OCI-LY1 (cell line): ENCODE measurements around the gene BTBD16.

Experiments
- H2AFZ ChIP-seq: fragments of 200-600 bp; sonication (generic), shearing (Covaris generic); 2 replicates; pipeline ENCODE4 v1.6.0; 2014; ENCODE audit warnings: antibody characterized with exemption, mild to moderate bottlenecking, low read length
- H3F3A ChIP-seq: fragments of 200-600 bp; sonication (generic), shearing (Covaris generic); 2 replicates; pipeline ENCODE4 v1.6.0; 2014; ENCODE audit warnings: mild to moderate bottlenecking, antibody characterized with exemption, low read length, moderate library complexity; ENCODE audit not compliant: insufficient read depth
- H3K27ac ChIP-seq: fragments of 200-600 bp; sonication (generic); 2 replicates; pipeline ENCODE4 v1.5.1; 2014; ENCODE audit warnings: low read length, mixed run types, mild to moderate bottlenecking, low read depth; ENCODE audit not compliant: poor library complexity, severe bottlenecking
- H3K27me3 ChIP-seq: fragments of 200-600 bp; sonication (generic); 2 replicates; pipeline ENCODE4 v1.6.0; 2014; ENCODE audit warnings: antibody characterized with exemption, mild to moderate bottlenecking, low read length, moderate library complexity; ENCODE audit not compliant: insufficient read depth
- H3K36me3 ChIP-seq: fragments of 200-600 bp; sonication (generic); 2 replicates; pipeline ENCODE4 v1.6.1; 2014; ENCODE audit warnings: mild to moderate bottlenecking, antibody characterized with exemption, low read length, moderate library complexity, mixed read lengths; ENCODE audit not compliant: insufficient read depth
- H3K4me1 ChIP-seq: fragments of 200-600 bp; sonication (generic); 2 replicates; pipeline ENCODE4 v1.5.1; 2014; ENCODE audit warnings: mild to moderate bottlenecking, low read length, moderate library complexity; ENCODE audit not compliant: insufficient read depth, severe bottlenecking
- H3K4me2 ChIP-seq: fragments of 200-600 bp; sonication (generic), shearing (Covaris generic); 2 replicates; pipeline ENCODE4 v1.6.1; 2014; ENCODE audit warnings: low read length
- H3K4me3 ChIP-seq: fragments of 200-600 bp; sonication (generic); 2 replicates; pipeline ENCODE4 v1.5.1; 2014; ENCODE audit warnings: low read length, low read depth, mild to moderate bottlenecking, mixed read lengths; ENCODE audit not compliant: poor library complexity, severe bottlenecking
- H3K79me2 ChIP-seq: fragments of 200-600 bp; shearing (Covaris generic); 2 replicates; pipeline ENCODE4 v1.6.1; 2016; ENCODE audit warnings: mixed run types, low read length, mixed read lengths; ENCODE audit not compliant: insufficient read depth
- H3K9ac ChIP-seq: fragments of 200-600 bp; sonication (generic), shearing (Covaris generic); 2 replicates; pipeline ENCODE4 v1.6.1; 2014; ENCODE audit warnings: mild to moderate bottlenecking, low read length, mixed read lengths
- H3K9me2 ChIP-seq: fragments of 200-600 bp; sonication (generic), shearing (Covaris generic); 2 replicates; pipeline ENCODE4 v1.6.1; 2014; ENCODE audit warnings: low read depth, mild to moderate bottlenecking, low read length, mixed read lengths
- H3K9me3 ChIP-seq: fragments of 200-600 bp; shearing (Covaris generic); 2 replicates; pipeline ENCODE4 v1.6.1; 2014; ENCODE audit warnings: low read length, mixed read lengths
- H4K20me1 ChIP-seq: fragments of 200-600 bp; sonication (generic), shearing (Covaris generic); 2 replicates; pipeline ENCODE4 v1.6.0; 2016; ENCODE audit warnings: mild to moderate bottlenecking, low read length; ENCODE audit not compliant: insufficient read depth
- EZH2 ChIP-seq: fragments of 200-600 bp; sonication (generic), shearing (Covaris generic); IDR thresholded peaks from 2 replicates; pipeline ENCODE4 v1.8.0; 2017; ENCODE audit warnings: borderline replicate concordance, mixed run types, mild to moderate bottlenecking, antibody characterized with exemption, low read length, moderate library complexity, mixed read lengths
- TF ChIP-seq, protein P1 (sequence below): fragments of 200-600 bp; sonication (generic), shearing (Covaris generic); IDR thresholded peaks from 2 replicates; pipeline ENCODE4 v1.5.1; 2017; ENCODE audit warnings: mild to moderate bottlenecking, antibody characterized with exemption, low read length, moderate library complexity, mixed read lengths

Gene BTBD16

GRCh38 chr10:122362031-122362592 is 91.0 kb downstream of the BTBD16 start:
- no peak overlapping the region for H3K4me2 ChIP-seq
- H3K36me3 ChIP-seq: no peaks in the 10 kb centered on the region
- TF ChIP-seq EZH2: no peak
- TF ChIP-seq, protein P1, sequence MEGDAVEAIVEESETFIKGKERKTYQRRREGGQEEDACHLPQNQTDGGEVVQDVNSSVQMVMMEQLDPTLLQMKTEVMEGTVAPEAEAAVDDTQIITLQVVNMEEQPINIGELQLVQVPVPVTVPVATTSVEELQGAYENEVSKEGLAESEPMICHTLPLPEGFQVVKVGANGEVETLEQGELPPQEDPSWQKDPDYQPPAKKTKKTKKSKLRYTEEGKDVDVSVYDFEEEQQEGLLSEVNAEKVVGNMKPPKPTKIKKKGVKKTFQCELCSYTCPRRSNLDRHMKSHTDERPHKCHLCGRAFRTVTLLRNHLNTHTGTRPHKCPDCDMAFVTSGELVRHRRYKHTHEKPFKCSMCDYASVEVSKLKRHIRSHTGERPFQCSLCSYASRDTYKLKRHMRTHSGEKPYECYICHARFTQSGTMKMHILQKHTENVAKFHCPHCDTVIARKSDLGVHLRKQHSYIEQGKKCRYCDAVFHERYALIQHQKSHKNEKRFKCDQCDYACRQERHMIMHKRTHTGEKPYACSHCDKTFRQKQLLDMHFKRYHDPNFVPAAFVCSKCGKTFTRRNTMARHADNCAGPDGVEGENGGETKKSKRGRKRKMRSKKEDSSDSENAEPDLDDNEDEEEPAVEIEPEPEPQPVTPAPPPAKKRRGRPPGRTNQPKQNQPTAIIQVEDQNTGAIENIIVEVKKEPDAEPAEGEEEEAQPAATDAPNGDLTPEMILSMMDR: no peak
- no peak overlapping the region for H3K9ac ChIP-seq
- no peaks in the 10 kb centered on the region for H3K79me2 ChIP-seq
- H3K27me3 ChIP-seq: no peaks in the 10 kb centered on the region
- H3K4me1 ChIP-seq: no peaks in the 10 kb centered on the region
- H2AFZ ChIP-seq: no peak overlapping the region
- H3K27ac ChIP-seq: no peak overlapping the region
- H3K4me3 ChIP-seq: no peak overlapping the region
- no peaks in the 10 kb centered on the region for H3K9me2 ChIP-seq
- no peaks in the 10 kb centered on the region for H4K20me1 ChIP-seq
- H3K9me3 ChIP-seq: no peaks in the 10 kb centered on the region
- H3F3A ChIP-seq: no peaks in the 10 kb centered on the region

GRCh38 chr10:122362621-122363020 is 91.5 kb downstream of the BTBD16 start:
- Histone ChIP-seq H3K79me2 (no peaks in the 10 kb centered on the region), H3K9me3 (no peaks in the 10 kb centered on the region), H3K27ac (no peak overlapping the region), H3K4me3 (no peak overlapping the region), H3K4me2 (no peak overlapping the region), H3K9me2 (no peaks in the 10 kb centered on the region), H2AFZ (no peak overlapping the region), H3F3A (no peaks in the 10 kb centered on the region), H4K20me1 (no peaks in the 10 kb centered on the region), H3K9ac (no peak overlapping the region), H3K27me3 (no peaks in the 10 kb centered on the region), H3K4me1 (no peaks in the 10 kb centered on the region), H3K36me3 (no peaks in the 10 kb centered on the region)
- TF ChIP-seq EZH2: no peak
- TF ChIP-seq, protein P1: no peak

DNA sequence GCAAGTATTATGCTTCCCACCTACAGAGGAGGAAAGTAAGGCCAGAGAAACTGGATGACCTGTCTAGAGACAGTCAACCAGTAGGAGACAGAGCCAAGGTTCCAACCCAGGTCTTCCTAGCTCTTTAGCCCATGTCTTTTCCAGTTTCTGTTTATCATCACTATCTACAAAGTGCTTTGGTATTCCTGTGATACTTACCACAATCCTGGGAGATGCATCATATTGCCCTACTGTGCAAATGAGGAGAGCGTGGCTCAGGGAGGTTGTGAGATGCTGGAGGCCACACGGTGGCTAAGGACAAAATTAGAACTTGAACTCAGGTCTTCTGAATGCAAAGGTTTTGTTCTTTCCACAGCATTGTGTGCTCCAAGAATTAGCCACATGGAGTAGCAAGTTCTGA is 92.2 kb downstream of the BTBD16 start:
- Histone ChIP-seq H3K27me3 (no peaks in the 10 kb centered on the region), H3K9me3 (no peaks in the 10 kb centered on the region), H3K27ac (no peak overlapping the region), H3K36me3 (no peaks in the 10 kb centered on the region), H3K79me2 (no peaks in the 10 kb centered on the region), H3K9me2 (no peaks in the 10 kb centered on the region), H3K9ac (no peak overlapping the region), H2AFZ (no peak overlapping the region), H3K4me2 (no peak overlapping the region), H4K20me1 (no peaks in the 10 kb centered on the region), H3K4me1 (no peaks in the 10 kb centered on the region), H3F3A (no peaks in the 10 kb centered on the region), H3K4me3 (no peak overlapping the region)
- no peak for TF ChIP-seq EZH2
- TF ChIP-seq, protein P1: no peak
